Fibroblast of upper back skin (primary cell): ENCODE results near the gene PAPPA.

Experiments used
- DNase-seq: peaks from one replicate; pipeline ENCODE4 v3.0.0-alpha.2; 2013

PAPPA gene

GRCh38 chr9:116232424-116233159 is 79.0 kb downstream of the PAPPA start:
- DNase-seq: peak; percentile 41

GRCh38 chr9:116233160-116233530 is 79.6 kb downstream of the PAPPA start:
- DNase-seq: no peak

- DNase-seq: peak; percentile 99
Measured at GRCh38 chr9:116234081-116234480, 80.5 kb downstream of the PAPPA start.

GRCh38 chr9:116236979-116237378 is 83.4 kb downstream of the PAPPA start:
- DNase-seq: no peak

GRCh38 chr9:116237456-116237855 is 83.9 kb downstream of the PAPPA start:
- DNase-seq: no peak

- DNase-seq: peak; percentile 89
Measured at GRCh38 chr9:116238225-116238624, 84.6 kb downstream of the PAPPA start.

- DNase-seq: no peak
Measured at GRCh38 chr9:116238776-116239340, 85.3 kb downstream of the PAPPA start.

GRCh38 chr9:116243708-116244107 is 90.1 kb downstream of the PAPPA start:
- no peak for DNase-seq

- DNase-seq: no peak
Measured at GRCh38 chr9:116247284-116247683, 93.7 kb downstream of the PAPPA start.

GRCh38 chr9:116247791-116248374 is 94.3 kb downstream of the PAPPA start:
- DNase-seq: no peak

GRCh38 chr9:116250891-116251290 is 97.3 kb downstream of the PAPPA start:
- DNase-seq: peak; percentile 55

- DNase-seq: no peak
Measured at GRCh38 chr9:116251366-116251765, 97.8 kb downstream of the PAPPA start.

GRCh38 chr9:116260531-116260930 is 106.9 kb downstream of the PAPPA start:
- DNase-seq: no peak

GRCh38 chr9:116262448-116262847 is 108.9 kb downstream of the PAPPA start:
- DNase-seq: no peak

- no peak for DNase-seq
Measured at GRCh38 chr9:116264361-116264760, 110.8 kb downstream of the PAPPA start.

GRCh38 chr9:116267021-116267420 is 113.4 kb downstream of the PAPPA start:
- peak; percentile 80 for DNase-seq

GRCh38 chr9:116269250-116269649 is 115.7 kb downstream of the PAPPA start:
- peak; percentile 40 for DNase-seq

GRCh38 chr9:116270546-116270945 is 117.0 kb downstream of the PAPPA start:
- DNase-seq: no peak

GRCh38 chr9:116271340-116271739 is 117.7 kb downstream of the PAPPA start:
- no peak for DNase-seq

- no peak for DNase-seq
Measured at GRCh38 chr9:116271991-116272390, 118.4 kb downstream of the PAPPA start.

- peak; percentile 64 for DNase-seq
Measured at GRCh38 chr9:116274293-116274692, 120.7 kb downstream of the PAPPA start.

- peak; percentile 65 for DNase-seq
Measured at GRCh38 chr9:116275418-116276195, 122.0 kb downstream of the PAPPA start.

- no peak for DNase-seq
Measured at GRCh38 chr9:116276196-116276493, 122.6 kb downstream of the PAPPA start.

GRCh38 chr9:116276651-116277121 is 123.1 kb downstream of the PAPPA start:
- DNase-seq: no peak
